HG02885 (cell line): ENCODE data around the gene IL23R.
"Not testable (repeated sequence)": the region's sequence is repeated elsewhere in the genome, so short reads cannot be mapped to it uniquely, and the experiment has no call there.

Experiments
- ATAC-seq: cut with Tn5 transposase; IDR thresholded peaks from one replicate; pipeline ENCODE4 v1.9.1; 2021; ENCODE audit warnings: mild to moderate bottlenecking; ENCODE audit not compliant: unreplicated experiment, poor library complexity

Gene IL23R

GRCh38 chr1:67166196-67166595, at the start of gene IL23R:
Gene IL23R (plus strand): TSS chr1:67166454. CDS start chr1:67168121, 1,667 bp downstream.
- ATAC-seq = peak; percentile 93

GRCh38 chr1:67118191-67118590, 48.1 kb upstream of the IL23R start:
- ATAC-seq = no peak

GRCh38 chr1:67118646-67119045, 47.6 kb upstream of the IL23R start:
- no peak for ATAC-seq

- ATAC-seq = no peak
Observed at GRCh38 chr1:67120855-67121619, 45.2 kb upstream of the IL23R start.

GRCh38 chr1:67124455-67124854, 41.8 kb upstream of the IL23R start:
- no peak for ATAC-seq

- no peak for ATAC-seq
Observed at GRCh38 chr1:67126111-67126746, 40.0 kb upstream of the IL23R start.

- no peak for ATAC-seq
Observed at GRCh38 chr1:67126974-67127373, 39.3 kb upstream of the IL23R start.

GRCh38 chr1:67130673-67131072, 35.6 kb upstream of the IL23R start:
- no peak for ATAC-seq

- no peak for ATAC-seq
Observed at GRCh38 chr1:67133177-67133576, 33.1 kb upstream of the IL23R start.

- ATAC-seq = no peak
Observed at GRCh38 chr1:67134695-67135094, 31.6 kb upstream of the IL23R start, which contains the start of gene C1orf141. Gene C1orf141 (minus strand): TSS chr1:67134970. CDS start chr1:67127240, 7,730 bp downstream.

GRCh38 chr1:67135354-67135753, 30.9 kb upstream of the IL23R start:
- no peak for ATAC-seq

GRCh38 chr1:67137307-67137753, 28.9 kb upstream of the IL23R start:
- no peak for ATAC-seq

- no peak for ATAC-seq
Observed at GRCh38 chr1:67138813-67139499, 27.3 kb upstream of the IL23R start.

GRCh38 chr1:67140460-67140859, 25.8 kb upstream of the IL23R start:
- ATAC-seq = no peak

GRCh38 chr1:67141832-67142231, 24.4 kb upstream of the IL23R start:
- ATAC-seq = not testable (repeated sequence)

- ATAC-seq = no peak
Observed at GRCh38 chr1:67142931-67143330, 23.3 kb upstream of the IL23R start.

- no peak for ATAC-seq
Observed at GRCh38 chr1:67143966-67144365, 22.3 kb upstream of the IL23R start.

- no peak for ATAC-seq
Observed at GRCh38 chr1:67144696-67145095, 21.6 kb upstream of the IL23R start.

GRCh38 chr1:67146101-67146500, 20.2 kb upstream of the IL23R start:
- ATAC-seq = no peak

GRCh38 chr1:67146539-67146938, 19.7 kb upstream of the IL23R start:
- no peak for ATAC-seq

GRCh38 chr1:67147973-67148372, 18.3 kb upstream of the IL23R start:
- ATAC-seq = not testable (repeated sequence)
